GM20000 (cell line): ENCODE results near the gene SLC6A20.

Experiments
- DNase-seq: peaks from one replicate; pipeline ENCODE4 v3.0.0; 2012; ENCODE audit warnings: low spot score
- TF ChIP-seq, protein P1 (sequence below): IDR thresholded peaks from 2 replicates; pipeline ENCODE4 v1.5.1; 2012; ENCODE audit warnings: mild to moderate bottlenecking, control low read depth; ENCODE audit errors: extremely low read depth, missing control alignments

Gene SLC6A20

DNA sequence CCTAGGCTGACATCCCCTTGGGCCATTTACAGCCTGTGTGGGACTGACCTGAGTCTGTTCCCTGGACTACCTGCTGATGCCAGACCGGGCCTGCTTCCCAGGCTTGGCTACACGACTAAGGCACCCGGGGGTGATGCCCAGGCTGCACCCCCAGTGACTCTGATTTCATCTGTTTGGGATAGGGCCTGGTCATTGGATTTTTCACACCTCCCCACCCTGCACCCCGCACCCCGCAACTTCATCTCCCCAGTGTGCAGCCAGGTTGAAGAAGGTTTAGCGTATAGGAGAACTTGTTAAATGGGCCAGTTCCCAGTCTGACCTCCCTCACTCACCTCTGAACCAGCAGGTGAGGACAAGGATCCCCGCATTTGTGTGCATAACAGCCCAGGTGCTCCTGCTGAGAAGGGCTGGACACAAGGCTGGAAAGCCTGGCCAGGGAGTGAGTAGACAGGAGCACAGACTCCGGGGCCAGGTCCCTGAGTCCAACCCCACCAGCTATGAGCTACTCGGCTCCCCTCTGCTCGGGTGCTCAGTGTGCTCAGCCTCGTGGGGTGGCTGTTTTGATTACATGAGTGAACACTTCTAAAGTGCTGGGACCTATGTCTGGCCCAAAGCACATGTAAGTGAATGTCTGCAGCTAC, 18.5 kb downstream of the SLC6A20 start:
- TF ChIP-seq, protein P1, sequence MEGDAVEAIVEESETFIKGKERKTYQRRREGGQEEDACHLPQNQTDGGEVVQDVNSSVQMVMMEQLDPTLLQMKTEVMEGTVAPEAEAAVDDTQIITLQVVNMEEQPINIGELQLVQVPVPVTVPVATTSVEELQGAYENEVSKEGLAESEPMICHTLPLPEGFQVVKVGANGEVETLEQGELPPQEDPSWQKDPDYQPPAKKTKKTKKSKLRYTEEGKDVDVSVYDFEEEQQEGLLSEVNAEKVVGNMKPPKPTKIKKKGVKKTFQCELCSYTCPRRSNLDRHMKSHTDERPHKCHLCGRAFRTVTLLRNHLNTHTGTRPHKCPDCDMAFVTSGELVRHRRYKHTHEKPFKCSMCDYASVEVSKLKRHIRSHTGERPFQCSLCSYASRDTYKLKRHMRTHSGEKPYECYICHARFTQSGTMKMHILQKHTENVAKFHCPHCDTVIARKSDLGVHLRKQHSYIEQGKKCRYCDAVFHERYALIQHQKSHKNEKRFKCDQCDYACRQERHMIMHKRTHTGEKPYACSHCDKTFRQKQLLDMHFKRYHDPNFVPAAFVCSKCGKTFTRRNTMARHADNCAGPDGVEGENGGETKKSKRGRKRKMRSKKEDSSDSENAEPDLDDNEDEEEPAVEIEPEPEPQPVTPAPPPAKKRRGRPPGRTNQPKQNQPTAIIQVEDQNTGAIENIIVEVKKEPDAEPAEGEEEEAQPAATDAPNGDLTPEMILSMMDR: no peak
- no peak for DNase-seq

DNA sequence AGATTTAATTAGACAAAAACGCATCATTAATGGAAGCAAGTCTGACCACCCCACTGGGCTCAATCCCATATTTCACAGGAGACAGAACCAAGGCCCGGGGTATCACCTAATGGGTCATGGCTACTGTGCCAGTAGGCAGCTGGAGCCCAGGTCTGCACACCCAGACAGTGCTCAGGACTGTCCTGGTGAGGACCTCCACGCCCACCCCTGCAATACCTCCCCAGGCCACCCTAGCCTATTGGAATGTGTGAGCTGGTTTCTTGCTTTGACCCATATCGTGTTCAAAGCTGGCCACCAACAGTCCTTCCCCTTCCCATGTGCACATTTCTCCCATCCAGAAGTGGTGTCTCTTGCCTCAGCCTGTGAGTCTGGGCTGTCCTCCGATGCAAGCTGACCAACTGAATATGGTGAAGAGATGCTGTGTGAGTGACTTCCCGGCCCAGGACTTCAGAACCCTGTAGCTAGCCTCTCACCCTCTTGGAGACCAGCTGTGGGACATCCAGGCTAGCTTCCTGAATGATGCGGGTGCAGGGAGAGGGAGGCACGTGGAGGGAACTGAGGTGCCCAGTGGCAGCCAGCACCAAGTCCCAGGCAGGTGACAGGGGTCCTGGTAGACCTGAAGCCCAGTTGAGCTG, 19.1 kb downstream of the SLC6A20 start:
- no peak for DNase-seq
- TF ChIP-seq, protein P1: no peak

DNA sequence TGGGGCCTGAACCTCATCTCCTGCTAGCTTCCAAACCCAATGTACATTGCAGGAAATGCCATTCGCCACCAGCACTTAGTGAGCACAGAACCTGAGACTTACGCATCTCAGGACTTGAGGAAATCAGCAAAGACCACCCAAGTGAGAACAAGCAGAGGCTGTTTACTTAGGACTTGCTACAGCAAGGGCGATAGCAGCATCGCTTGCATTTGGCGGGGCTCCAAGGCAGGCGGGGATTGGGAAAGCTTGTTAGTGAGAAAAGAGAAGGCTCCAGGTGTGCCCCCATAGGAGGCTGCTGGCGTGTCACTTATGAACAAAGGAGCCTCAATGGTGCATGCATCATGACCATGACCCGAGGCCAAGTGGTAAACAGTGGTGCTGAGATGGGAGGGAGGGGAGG, 19.7 kb downstream of the SLC6A20 start:
- DNase-seq: no peak

DNA sequence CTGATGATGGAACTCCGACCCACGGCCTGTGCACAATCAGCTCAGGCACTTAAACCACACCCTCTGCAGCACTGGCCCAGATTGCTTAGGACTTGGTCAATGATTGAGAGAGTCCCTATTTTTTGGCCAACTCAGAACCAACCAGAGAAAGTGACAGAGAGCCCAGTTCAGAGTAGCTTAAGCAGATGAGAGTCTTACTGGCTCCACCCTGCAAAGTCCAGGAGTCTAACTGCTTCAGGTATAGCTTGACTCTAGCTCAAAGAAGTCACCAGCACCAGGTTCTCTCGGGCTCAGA, 20.1 kb downstream of the SLC6A20 start:
- DNase-seq: no peak
- TF ChIP-seq, protein P1: no peak

More for the DNA sequence above, 19.7 kb downstream of the SLC6A20 start:
- TF ChIP-seq, protein P1: no peak

DNA sequence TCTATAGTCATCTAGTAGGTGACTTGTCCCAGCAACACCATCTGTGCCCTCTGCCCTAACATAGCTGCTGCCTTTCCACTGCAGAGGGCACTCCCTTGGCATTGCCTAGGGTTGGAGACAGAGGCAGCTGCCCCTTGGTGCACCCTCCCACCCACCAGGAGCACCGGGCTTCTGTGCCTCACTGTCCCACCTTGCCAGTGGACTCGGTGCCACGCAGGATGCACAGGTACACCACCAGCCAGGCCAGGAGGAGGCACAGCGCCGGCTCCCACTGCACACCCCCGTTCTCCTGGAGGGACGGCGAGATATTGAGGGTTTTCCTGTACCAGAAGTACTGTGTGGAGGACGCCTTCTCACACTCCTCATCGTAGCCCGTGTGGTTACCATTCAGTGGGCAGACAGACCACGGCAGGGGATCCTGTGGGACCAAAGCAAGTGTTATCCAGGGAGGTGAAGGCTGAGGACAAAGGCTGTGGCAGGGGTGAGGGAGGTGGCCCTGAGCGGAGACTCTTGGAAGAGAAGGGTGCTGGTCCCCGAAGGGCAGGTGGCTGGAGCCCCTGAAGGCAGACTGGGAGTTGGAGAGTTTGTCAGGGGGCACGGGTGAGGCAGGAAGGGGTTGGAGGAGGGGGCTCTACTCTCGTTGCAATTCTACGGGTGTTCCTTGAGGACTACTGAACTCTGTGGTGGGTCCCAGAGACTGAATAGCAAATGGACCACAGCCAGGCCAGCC, 20.6 kb downstream of the SLC6A20 start:
- TF ChIP-seq, protein P1: no peak
- DNase-seq: no peak

DNA sequence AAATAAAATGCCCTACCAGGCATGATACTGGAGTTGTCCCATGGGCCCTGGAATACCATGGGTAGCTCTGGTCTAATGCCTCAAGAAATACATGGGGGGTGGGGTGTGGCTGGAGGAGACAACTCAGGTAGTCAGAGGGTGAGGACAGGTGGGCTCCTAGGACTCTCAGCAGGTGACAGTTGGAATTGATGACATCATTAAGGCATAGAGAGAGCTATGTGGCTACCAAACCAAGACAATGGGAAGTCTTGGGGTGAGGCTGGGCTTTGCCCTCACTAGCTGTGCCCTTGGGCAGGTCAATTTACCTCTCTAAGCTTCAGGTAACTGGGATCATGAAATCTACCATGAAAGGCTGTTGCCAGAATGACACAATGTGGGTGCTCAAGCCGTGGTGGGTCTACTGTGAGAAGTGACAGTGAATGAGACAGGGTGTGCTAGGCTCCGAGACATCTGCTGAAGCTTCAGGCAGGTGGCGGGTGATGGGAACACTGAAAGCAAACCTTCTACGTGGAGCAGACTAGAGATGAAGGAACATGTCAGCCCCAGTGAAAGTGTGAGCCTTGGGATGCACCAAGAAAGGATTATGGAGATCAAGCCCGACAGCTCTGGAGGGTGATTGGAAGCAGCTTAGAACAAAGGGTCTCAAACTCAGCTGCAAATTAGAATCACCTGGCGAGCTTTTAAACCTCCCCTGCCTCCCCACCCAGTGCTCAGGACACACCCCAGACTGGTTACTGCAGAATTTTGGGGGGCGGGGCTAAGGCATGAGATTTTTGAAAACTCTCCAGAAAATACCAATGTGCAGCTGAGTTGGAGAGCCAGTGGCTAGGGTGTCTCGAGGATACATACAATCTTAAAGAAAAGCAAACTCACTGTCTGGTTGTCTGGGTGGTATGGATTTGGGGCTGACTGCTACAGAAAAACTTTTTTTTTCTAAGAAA, 21.5 kb downstream of the SLC6A20 start:
- DNase-seq: no peak
- TF ChIP-seq, protein P1: no peak
